HUES64 (cell line): ENCODE data around the gene TGFBR3.

ENCODE experiments used
- H3K27ac ChIP-seq: 2 replicates; pipeline ENCODE4 v1.7.0; 2013; ENCODE audit warnings: low read depth, low read length, inconsistent platforms
- H3K27me3 ChIP-seq: 2 replicates; pipeline ENCODE4 v1.6.1; 2013; ENCODE audit warnings: mild to moderate bottlenecking, low read length; ENCODE audit not compliant: insufficient read depth
- H3K36me3 ChIP-seq: 2 replicates; pipeline ENCODE4 v1.6.1; 2013; ENCODE audit warnings: mild to moderate bottlenecking, low read length; ENCODE audit not compliant: insufficient read depth
- H3K4me1 ChIP-seq: 2 replicates; pipeline ENCODE4 v1.6.1; 2013; ENCODE audit warnings: mild to moderate bottlenecking, low read length, moderate library complexity; ENCODE audit not compliant: insufficient read depth
- H3K4me3 ChIP-seq: 2 replicates; pipeline ENCODE4 v1.5.1; 2013; ENCODE audit warnings: mild to moderate bottlenecking, low read length, moderate library complexity
- H3K9ac ChIP-seq: 2 replicates; pipeline ENCODE4 v1.6.1; 2013; ENCODE audit warnings: mild to moderate bottlenecking, low read depth, low read length
- H3K9me3 ChIP-seq: 2 replicates; pipeline ENCODE4 v1.6.1; 2013; ENCODE audit warnings: low read depth, low read length; ENCODE audit not compliant: insufficient read depth
- WGBS: fragments of 150-250, 120-280 bp; methylation state at CpG from one replicate; pipeline ENCODE4 v1.1.7; 2013; ENCODE audit warnings: missing lambda C conversion rate; 5-methylcytosine and 5-hydroxymethylcytosine counted together

The TGFBR3 gene

GRCh38 chr1:91763252-91763651 is 122.7 kb downstream of the TGFBR3 start:
- Histone ChIP-seq H3K27me3 (no peaks in the 10 kb centered on the region), H3K9ac (no peak overlapping the region), H3K9me3 (no peaks in the 10 kb centered on the region), H3K4me3 (no peak overlapping the region), H3K27ac (no peak overlapping the region), H3K4me1 (peaks cover 10% of the 10 kb centered on the region; the same call in 1 of the 2 replicates), H3K36me3 (no peaks in the 10 kb centered on the region)
- 87% methylated on average over 4 of the region's 4 CpGs for WGBS

- Histone ChIP-seq H3K4me1 (peaks cover 10% of the 10 kb centered on the region; the same call in 1 of the 2 replicates), H3K4me3 (no peak overlapping the region), H3K27me3 (no peaks in the 10 kb centered on the region), H3K9me3 (no peaks in the 10 kb centered on the region), H3K9ac (no peak overlapping the region), H3K27ac (no peak overlapping the region), H3K36me3 (no peaks in the 10 kb centered on the region)
- 86% methylated on average over 1 of the region's 1 CpG for WGBS
Measured at GRCh38 chr1:91761295-91761721, 124.6 kb downstream of the TGFBR3 start.

- Histone ChIP-seq H3K27me3 (no peaks in the 10 kb centered on the region), H3K4me3 (no peak overlapping the region), H3K9ac (no peak overlapping the region), H3K9me3 (no peaks in the 10 kb centered on the region), H3K4me1 (peaks cover 10% of the 10 kb centered on the region; the same call in 1 of the 2 replicates), H3K36me3 (no peaks in the 10 kb centered on the region), H3K27ac (no peak overlapping the region)
- 100% methylated on average over 1 of the region's 1 CpG for WGBS
Measured at GRCh38 chr1:91760512-91760911, 125.4 kb downstream of the TGFBR3 start.

- no peak overlapping the region for H3K4me3 ChIP-seq
- H3K27me3 ChIP-seq: no peaks in the 10 kb centered on the region
- 96% methylated on average over 2 of the region's 2 CpGs for WGBS
- no peak overlapping the region for H3K27ac ChIP-seq
- H3K4me1 ChIP-seq: peaks cover 8% of the 10 kb centered on the region; the same call in 1 of the 2 replicates
- no peaks in the 10 kb centered on the region for H3K36me3 ChIP-seq
- H3K9ac ChIP-seq: no peak overlapping the region
- H3K9me3 ChIP-seq: no peaks in the 10 kb centered on the region
Measured at GRCh38 chr1:91759076-91759475, 126.9 kb downstream of the TGFBR3 start.

DNA sequence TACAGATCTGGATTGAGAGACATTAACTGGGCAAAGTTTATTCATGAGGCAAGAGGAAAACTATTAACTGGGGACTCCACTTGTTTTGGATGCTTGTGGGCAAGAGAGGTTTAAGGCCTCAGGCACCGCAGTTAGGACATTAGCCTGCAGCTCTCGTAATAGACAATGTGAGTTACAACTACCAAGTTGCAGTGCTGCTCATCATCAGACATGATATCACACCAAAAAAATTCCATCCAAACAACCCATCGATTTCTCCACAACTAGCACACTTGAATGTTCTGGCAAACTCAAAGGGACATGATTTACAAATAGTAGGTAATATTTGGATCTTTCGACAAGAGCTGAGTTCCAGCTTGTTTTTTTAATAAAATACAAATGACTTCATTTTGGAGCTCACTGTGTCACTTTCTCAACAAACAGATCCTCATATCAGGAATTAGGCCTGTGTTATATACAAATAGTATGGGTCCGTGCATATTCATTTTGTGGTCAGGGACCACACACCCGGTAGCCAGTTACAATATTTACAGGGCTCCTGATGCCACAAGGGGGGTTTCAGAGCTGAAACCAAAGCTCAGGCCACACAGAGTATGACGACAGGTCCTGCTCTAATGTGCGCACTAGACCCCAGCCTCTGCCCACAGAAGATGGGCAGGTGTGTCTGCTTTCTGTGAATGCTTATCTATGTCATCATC is 128.0 kb downstream of the TGFBR3 start:
- Histone ChIP-seq H3K36me3 (no peaks in the 10 kb centered on the region), H3K4me3 (no peak overlapping the region), H3K9ac (no peak overlapping the region), H3K9me3 (no peaks in the 10 kb centered on the region), H3K27me3 (no peaks in the 10 kb centered on the region), H3K4me1 (peaks cover 6% of the 10 kb centered on the region; the same call in 1 of the 2 replicates), H3K27ac (no peak overlapping the region)
- WGBS: 92% methylated on average over 8 of the region's 8 CpGs

GRCh38 chr1:91755702-91756287 is 130.2 kb downstream of the TGFBR3 start:
- Histone ChIP-seq H3K27ac (no peak overlapping the region), H3K36me3 (no peaks in the 10 kb centered on the region), H3K4me1 (no peaks in the 10 kb centered on the region), H3K9me3 (no peaks in the 10 kb centered on the region), H3K9ac (no peak overlapping the region), H3K27me3 (no peaks in the 10 kb centered on the region), H3K4me3 (no peak overlapping the region)
- 96% methylated on average over 5 of the region's 6 CpGs for WGBS

- Histone ChIP-seq H3K9ac (no peak overlapping the region), H3K4me3 (no peak overlapping the region), H3K9me3 (no peaks in the 10 kb centered on the region), H3K27ac (no peak overlapping the region), H3K4me1 (no peaks in the 10 kb centered on the region), H3K36me3 (no peaks in the 10 kb centered on the region), H3K27me3 (no peaks in the 10 kb centered on the region)
- 94% methylated on average over 11 of the region's 12 CpGs for WGBS
Measured at GRCh38 chr1:91754816-91755580, 131.0 kb downstream of the TGFBR3 start.

DNA sequence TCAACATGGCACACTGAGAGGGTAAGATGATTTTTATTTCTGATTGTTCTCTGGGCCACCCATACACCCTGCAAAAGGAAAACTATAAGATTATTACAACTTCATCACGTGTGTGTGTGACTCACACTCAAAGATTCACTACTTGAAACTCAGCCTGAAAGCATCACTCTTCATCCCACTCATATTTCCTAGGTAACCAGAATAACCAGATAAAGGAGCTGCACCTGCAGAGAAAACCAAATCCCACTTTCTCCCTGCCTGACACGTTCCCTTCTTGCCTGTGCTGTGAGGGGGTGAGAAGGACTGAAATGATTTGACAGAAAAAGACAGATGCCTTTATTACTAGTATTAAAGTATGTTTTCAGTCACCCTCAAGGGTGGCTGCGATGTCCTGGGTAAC is 131.6 kb downstream of the TGFBR3 start:
- no peaks in the 10 kb centered on the region for H3K36me3 ChIP-seq
- H3K4me3 ChIP-seq: no peak overlapping the region
- H3K27ac ChIP-seq: no peak overlapping the region
- WGBS: 95% methylated on average over 2 of the region's 3 CpGs
- no peaks in the 10 kb centered on the region for H3K27me3 ChIP-seq
- H3K4me1 ChIP-seq: no peaks in the 10 kb centered on the region
- H3K9ac ChIP-seq: no peak overlapping the region
- H3K9me3 ChIP-seq: no peaks in the 10 kb centered on the region

- H3K27ac ChIP-seq: no peak overlapping the region
Measured at GRCh38 chr1:91753878-91754277, 132.1 kb downstream of the TGFBR3 start.

GRCh38 chr1:91752324-91752723 is 133.6 kb downstream of the TGFBR3 start:
- H3K27ac ChIP-seq: no peak overlapping the region
- H3K27me3 ChIP-seq: no peaks in the 10 kb centered on the region
- H3K36me3 ChIP-seq: no peaks in the 10 kb centered on the region
- H3K4me1 ChIP-seq: no peaks in the 10 kb centered on the region
- H3K4me3 ChIP-seq: no peak overlapping the region
- H3K9ac ChIP-seq: no peak overlapping the region
- WGBS: 84% methylated on average over 2 of the region's 2 CpGs
- H3K9me3 ChIP-seq: 0 out of 2 replicates have a peak, but pooled peaks cover 3% of the 10 kb centered on the region

More at GRCh38 chr1:91753878-91754277, 132.1 kb downstream of the TGFBR3 start:
- H3K36me3 ChIP-seq: no peaks in the 10 kb centered on the region
- no peaks in the 10 kb centered on the region for H3K27me3 ChIP-seq
- H3K9me3 ChIP-seq: no peaks in the 10 kb centered on the region
- H3K4me3 ChIP-seq: no peak overlapping the region
- WGBS: 96% methylated on average over 3 of the region's 3 CpGs
- H3K9ac ChIP-seq: no peak overlapping the region
- H3K4me1 ChIP-seq: no peaks in the 10 kb centered on the region

DNA sequence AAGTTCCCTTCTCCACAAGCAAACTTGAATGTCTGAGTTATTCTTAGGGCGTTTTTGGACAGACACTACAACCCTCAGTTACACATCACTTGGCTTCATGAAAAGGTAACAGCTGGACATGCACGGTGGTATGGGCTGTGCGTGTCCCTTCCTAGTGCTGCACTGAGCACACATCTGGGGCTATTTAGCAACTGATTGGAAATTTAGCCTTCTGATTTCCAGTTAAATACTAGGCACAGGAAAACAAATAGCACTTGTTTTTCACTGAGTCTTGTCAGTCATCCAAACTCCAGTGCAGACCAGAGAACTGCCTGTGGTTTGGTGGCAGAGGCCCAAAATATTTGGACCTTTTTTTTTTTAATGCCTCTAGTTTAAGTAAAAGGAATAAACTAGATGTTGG is 134.7 kb downstream of the TGFBR3 start:
- H3K9ac ChIP-seq: no peak overlapping the region
- no peak overlapping the region for H3K4me3 ChIP-seq

More for the DNA sequence above, 134.7 kb downstream of the TGFBR3 start:
- no peaks in the 10 kb centered on the region for H3K4me1 ChIP-seq
- H3K27me3 ChIP-seq: no peaks in the 10 kb centered on the region
- no peaks in the 10 kb centered on the region for H3K36me3 ChIP-seq
- 96% methylated on average over 3 of the region's 3 CpGs for WGBS
- H3K27ac ChIP-seq: no peak overlapping the region
- peaks cover 13% of the 10 kb centered on the region; the same call in 1 of the 2 replicates for H3K9me3 ChIP-seq
